Measurements from ENCODE around the gene LRP1B.

GRCh38 chr2:141381946-141382345 is 748.9 kb downstream of the LRP1B start:
- TF ChIP-seq GATA3 (IDR thresholded peaks at IDR 0.05; ENCODE audit: low read depth, low read length) = no peak
- TF ChIP-seq GATA2 (IDR thresholded peaks at IDR 0.05; ENCODE audit: low read depth, low read length) = no peak
